Forelimb muscle (tissue), 1 donor: ENCODE measurements around the gene HELZ. TPM values are rescaled to one million over a fixed set of nuclear protein-coding genes. Genes with fewer than 3 reads are reported as not detected.

Experiments used
- DNase-seq: peaks from one replicate; pipeline ENCODE4 v3.0.0-alpha.2; 2013; ENCODE audit warnings: low read depth
- polyA plus RNA-seq: library from polyadenylated mRNA; unstranded; fragments of 120-200 nt; gene quantifications from one replicate; pipeline ENCODE4 v1.2.1, GENCODE V29; 2013; ENCODE audit not compliant: insufficient read length

The HELZ gene
- polyA plus RNA-seq, 1 donor: 20.6 TPM

DNA sequence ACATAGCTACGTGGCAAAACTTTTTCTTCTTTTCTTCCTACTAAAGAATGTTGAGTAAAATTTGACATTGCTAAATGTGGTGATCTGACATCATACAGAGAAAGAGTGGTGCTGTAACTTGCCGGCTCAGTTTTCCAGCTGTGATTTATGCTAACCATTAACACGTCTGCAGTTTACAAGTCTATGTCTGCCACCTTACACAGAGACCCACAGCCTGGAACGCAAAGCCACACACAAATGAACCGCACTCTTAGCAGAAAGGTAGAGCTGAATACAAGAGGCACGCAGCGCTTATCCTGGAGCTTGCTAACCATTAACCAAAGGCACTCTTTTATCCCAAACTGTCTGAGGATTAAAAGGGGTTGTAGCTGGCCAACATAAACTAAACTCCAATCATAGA lies 168.7 kb downstream of the HELZ start:
- no peak for DNase-seq

DNA sequence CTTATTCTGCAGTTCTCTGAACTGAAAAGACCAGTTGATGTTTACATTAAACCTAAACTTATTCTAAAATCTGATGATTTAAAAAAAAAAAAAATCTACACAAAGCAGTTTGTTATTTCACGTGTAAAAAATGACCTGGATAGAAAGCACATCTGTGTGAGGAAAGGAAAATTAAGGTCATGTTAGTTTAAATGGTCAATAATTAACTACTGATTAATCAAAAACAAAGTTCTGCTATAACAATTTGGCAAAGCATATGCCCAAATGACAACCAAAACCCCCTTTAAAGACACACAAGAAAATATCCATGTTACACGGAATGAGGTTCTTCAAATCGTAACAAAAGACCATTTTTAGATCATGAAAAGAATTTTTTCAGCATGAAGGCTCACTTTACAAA lies 170.2 kb downstream of the HELZ start:
- no peak for DNase-seq

DNA sequence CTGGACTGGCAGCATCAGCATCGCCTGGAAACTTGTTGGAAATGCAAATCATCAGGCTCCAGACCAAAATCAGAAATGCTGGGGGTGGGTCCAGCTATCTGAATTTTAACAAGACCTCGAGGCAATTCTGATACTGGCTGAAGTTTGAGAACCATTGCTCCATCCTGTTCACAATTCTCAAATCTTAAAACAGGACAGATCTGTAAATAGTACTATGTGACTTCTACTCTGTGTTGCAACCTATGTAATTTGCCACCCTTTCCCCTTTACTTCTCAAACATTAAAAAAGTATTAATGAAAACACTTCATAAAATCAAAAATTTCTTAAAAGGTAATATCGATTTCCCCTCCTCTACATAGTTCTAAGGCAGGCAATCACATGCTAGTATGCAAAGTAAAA lies 172.1 kb downstream of the HELZ start:
- DNase-seq: no peak

DNA sequence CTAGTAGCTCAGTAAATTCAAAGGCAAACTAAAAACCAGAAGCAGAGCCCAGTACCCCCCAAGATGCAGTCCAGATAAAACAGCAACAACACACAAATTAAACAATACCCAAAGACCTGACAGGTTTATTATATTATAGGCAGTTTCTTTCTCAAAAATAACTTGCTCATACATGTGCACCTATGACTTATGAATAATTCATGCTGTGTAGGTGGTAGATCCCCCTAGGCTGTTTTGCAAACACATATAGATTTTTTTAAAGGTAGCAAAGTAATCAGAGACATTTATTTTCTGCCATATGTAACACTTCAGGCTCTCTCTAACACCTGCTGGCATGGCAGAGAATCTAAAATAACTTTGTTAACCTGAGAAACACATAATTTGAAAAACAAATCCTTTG lies 173.4 kb downstream of the HELZ start:
- DNase-seq: no peak

DNA sequence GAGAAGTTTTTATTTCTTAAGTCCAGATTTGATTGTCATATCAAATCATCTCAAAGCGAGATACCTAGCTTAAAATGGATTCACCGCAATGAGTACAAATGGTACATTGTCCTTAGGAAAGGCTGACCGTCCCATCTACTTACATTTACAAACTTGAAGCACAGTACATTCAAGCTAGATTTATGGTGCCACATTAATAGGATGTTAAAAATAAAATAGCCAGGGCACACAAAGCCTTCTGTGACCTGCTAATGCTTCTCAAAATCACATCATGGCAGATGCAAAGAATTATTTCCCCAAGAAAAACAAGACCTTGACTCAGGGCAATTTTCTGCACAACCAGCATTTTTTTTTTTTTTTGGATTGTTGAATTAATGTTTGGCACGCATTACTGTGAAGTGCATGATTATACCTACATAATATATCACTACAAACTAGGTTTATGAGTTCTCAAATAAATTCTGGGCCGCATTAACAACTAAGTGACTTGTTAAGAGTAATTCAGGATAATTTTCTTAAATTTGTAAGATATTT lies 175.3 kb downstream of the HELZ start:
- DNase-seq: no peak

DNA sequence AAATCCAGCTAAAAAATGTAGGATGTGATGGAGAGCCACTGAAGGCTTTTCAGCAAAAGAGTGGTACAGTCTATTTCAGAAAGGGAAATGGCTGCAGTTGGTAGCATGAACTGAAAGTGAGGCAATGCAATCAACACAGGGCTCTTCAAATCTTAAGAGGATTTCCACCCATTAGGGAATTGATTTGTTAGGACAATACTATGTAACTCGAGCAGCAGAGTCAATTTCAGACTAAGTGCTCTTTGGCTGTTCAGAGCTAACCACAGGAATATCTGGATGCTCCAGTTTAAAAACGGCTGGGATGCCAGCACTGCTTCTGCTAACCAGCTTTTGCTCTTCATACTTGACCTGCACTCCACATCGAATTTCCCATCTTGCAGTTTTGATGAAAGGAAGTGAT lies 176.0 kb downstream of the HELZ start:
- DNase-seq: no peak

DNA sequence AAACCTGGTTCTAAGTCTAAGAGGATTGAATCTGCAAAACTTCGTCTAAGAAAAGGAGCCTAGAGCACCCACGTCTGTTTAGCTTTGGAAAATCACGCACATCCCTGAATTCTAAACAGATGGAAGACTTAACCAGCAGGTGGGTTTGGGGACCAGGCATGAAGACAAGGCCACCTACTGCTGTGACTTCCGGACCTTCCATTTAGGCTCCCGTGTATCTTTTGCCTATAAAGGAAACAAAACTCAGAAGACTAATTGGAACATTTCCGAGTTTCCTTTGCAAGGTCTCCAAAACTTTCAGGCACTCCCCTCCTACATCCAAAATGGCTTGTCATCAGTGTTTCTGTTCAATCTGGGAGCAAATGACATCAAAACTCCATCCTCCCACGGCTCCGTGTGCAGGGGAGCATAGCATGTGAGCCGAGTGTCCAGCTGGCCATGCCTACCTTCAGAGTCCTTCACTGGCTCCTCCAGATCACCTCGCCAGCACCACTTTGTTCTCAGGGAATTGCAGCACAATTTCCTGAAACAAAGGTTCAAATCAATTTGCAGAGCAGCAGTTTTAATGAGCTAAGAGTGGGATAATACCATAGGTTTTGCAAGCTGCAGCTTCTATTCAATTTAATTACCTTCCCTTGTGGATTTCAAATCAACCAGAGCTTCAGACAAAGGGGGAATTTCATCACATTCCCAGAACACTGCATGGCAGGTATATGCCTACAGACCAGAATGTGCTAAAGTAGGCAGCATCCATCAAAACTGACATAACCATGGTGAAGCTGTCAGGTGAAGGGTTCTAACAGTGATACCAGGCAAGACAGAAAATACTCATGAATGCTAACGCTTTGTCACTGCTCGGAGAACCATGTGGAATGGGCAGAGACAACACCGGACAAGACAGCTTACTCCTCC lies 177.2 kb downstream of the HELZ start:
- no peak for DNase-seq

DNA sequence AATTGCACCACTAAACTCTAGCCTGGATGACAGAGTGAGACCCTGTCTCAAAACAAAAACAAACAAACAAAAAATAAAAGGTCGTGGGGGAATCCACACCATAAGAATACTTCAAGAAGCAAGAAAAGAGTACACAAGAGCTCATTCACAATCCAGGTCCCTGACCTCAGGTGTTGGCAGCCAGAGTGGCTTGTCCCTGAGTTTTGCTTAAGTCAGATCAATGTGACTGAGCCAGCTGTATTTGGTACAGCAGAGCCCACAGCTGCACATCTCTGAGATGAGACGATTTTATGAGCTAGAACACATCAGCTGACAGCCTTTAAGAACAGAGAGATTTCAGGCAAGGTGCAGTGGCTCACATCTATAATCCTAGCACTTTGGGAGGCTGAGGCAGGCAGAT lies 178.3 kb downstream of the HELZ start:
- DNase-seq: no peak

DNA sequence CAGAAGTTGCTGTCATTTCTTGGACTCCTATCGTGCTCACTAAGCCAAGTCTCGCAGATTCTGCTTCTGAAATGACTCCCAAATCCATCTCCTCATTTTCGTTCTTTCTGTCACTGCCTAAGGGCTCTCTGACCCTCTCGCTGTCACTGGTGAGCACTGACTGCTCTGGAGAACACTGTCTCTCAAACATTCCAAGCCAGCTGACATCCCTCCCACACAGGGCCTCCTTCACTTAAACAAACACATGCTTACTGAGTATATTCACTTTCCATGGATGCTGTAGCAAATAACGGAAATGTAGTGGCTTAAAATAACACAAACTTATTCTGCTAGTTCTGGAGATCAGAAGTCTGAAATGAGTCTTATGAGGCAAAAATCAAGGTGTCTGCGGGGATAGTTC lies 181.9 kb downstream of the HELZ start:
- no peak for DNase-seq

DNA sequence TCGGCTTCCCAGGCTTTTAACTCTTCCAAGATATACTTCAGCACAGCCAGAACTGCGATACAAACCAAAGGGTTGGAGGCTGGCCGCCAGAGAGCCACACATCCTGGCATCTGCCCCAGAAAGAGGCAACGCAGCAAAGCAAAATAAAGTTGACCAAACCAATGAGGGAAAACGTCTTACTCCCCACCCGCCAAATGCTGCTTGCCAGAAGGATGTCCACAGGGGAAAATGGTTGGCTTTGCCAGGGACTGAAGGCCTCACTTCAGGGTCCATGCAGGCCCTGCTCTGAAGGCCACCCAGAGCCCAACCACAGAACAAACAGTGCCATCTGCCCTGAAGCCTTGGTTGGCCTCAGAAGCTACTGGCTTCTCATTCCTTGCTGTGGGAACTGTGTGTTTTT lies 185.6 kb downstream of the HELZ start:
- DNase-seq: no peak

DNA sequence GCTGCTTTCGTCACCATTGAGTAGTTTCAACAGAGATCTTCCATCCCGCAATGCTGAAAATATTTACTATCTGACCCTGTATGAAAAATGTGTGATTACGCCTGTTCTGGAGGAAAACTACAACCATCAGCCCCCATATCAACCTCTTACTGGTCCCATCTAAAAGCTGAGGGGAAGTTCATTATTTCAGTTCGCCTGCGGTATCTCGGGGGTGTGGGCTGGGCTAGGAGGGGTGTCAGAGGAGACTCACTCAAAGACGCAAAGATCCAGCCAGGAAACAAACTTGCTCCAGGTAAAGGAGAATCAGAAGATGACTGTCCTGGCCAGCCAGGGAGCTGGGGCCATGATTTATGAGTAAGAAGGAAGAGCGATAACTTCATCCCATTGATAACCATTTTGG lies 187.0 kb downstream of the HELZ start:
- no peak for DNase-seq

DNA sequence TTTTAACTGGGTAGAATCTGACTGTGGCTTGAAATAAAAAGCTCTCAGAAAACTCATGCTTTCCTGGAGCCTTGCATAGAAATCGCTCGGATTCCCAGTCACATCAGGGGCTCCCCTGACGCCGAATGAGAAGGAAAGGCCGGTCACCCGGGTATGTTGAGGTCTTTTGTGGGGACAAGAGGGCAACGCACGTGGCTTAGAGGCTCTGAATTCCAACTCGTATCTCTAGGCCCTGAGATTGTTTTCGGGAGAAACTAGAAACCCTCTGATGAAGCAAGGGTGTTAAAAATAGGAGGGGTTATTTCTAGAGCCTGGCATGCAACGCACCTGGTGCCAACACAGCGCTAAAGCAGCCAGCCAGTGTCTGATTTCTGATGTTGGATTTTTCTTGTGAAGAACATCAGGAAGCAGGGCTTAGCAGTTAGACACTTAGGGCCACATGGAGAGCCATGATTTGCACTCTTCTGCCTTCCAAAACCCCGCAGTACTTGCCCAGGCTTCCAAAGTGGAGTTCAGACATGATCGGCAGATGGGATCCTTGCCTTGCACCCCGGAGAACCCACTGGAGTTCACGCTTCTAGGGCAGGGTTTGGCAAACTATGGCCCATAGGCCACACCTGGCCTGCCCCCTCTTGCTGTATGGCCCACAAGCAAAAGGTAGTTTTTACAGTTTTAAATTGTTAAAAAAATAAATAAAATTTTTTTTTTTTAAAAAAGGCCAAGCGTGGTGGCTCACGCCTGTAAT lies 188.1 kb downstream of the HELZ start:
- no peak for DNase-seq

DNA sequence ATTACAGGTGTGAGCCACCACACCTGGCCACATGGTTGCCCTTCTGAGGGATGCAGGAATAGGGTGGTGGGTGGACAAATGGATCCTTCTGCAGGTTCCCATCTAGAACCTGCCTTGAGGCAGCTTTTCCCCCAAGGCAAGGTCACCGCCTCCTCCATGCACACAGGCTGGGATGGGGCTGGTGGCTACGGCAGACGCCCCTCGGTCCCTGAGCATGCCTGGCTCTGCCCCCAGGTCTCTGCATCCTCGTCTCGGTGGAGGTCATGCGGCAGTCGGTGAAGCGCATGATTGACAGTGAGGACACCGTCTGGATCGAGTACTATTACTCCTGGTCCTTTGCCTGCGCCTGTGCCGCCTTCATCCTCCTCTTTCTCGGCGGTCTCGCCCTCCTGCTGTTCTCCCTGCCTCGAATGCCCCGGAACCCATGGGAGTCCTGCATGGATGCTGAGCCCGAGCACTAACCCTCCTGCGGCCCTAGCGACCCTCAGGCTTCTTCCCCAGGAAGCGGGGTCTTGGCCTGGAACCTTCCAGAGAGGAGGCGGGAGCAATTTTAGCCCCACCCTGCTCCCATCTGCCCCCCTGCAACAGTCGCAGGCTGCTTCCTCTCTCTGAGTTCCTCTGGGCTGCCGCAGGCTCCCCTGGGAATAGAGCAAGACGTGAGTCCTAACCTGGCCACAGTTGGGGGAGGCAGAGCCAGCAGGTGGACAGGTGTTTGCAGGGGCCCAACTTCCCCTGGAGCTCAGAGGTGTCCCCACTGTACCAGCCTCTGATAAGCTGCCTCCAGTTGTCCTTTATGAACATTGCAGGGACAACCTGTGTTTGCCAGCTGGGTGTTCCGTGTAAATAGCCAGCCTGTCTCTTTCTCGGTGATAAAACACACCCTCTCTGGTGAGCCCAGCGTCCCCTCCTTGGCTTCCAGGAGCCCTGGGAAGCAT lies 188.9 kb downstream of the HELZ start:
- DNase-seq: no peak

DNA sequence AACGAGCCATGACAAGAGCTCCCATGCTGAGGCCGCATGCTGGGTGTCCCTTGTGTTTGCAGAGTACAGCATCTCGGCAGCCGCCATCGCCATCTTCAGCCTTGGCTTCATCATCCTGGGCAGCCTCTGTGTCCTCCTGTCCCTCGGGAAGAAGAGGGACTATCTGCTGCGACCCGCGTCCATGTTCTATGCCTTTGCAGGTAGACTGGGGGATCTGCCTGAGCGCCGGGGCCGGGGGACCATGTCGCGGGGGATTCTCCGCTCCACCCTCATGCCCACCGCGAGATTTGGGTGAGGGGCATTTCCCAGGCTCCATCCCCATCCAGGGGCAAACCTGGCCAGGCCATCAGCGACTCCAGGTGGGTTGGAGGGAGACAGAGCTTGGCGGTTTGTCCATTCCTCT lies 190.0 kb downstream of the HELZ start:
- no peak for DNase-seq

DNA sequence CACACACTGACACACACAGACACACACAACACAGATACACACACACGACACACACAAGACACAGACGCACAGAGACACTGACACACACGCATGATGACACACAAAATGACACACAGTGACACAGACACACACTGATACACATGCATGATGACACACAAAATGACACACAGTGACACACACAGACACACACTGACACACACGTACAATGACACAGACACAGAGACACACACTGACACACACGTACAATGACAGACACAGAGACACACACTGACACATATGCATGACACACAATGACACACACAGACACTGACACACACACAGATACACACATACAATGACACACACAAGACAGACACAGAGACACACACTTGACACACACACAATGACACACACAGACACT lies 190.4 kb downstream of the HELZ start:
- no peak for DNase-seq

DNA sequence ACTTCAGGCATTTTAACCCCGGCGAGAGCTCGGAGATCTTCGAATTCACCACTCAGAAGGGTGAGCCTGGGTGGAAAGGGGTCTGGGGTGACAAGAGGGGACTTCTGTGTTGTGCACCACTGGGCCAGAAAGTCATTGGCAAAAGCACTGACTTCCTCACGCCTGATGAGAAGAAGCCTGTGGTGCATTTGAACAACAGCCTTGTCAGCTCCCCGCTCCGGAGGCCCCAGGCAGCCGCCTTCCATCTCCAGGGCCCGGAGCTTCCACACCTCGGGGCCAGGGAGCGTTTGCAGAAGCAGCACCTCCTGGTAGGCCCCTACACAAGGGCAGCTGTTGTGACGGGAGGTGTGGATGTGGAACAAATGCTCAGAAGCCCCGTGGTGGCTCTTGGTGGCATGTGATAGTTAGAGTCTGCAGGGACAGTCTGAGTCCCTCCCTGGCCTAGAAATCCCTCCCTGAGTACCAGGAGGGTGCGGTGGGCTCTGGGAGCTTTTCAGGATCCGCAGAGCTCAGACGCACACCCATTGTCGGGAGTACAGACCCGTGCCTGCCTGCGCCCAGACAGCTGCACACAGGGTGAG lies 190.9 kb downstream of the HELZ start:
- DNase-seq: no peak

DNA sequence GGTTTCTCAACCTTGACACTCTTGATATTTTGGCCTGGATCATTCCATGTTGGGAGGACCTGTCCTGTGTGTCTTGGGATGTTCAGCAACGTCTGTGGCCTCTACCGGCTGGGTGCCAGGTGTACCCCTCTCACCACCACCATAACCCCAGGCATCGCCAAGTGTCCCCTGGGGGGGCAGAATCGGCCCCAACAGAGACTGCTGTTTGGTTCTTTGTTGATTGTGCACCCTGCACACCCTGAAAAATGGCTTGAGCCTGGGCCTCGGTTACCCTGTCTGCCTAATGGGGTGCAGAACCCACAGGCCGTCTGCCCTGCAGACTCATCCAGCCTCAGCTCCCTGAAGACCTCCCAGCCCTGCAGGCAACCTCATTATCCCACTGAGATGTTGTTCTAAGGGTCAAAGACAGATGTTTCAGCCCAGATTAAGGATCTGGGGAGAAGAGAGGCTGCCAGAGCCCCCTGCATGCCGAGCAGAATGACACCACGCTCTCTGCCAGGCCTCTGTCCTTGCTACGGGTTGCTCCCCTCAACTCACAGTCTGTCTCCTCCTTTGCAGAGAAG lies 191.5 kb downstream of the HELZ start:
- DNase-seq: no peak

DNA sequence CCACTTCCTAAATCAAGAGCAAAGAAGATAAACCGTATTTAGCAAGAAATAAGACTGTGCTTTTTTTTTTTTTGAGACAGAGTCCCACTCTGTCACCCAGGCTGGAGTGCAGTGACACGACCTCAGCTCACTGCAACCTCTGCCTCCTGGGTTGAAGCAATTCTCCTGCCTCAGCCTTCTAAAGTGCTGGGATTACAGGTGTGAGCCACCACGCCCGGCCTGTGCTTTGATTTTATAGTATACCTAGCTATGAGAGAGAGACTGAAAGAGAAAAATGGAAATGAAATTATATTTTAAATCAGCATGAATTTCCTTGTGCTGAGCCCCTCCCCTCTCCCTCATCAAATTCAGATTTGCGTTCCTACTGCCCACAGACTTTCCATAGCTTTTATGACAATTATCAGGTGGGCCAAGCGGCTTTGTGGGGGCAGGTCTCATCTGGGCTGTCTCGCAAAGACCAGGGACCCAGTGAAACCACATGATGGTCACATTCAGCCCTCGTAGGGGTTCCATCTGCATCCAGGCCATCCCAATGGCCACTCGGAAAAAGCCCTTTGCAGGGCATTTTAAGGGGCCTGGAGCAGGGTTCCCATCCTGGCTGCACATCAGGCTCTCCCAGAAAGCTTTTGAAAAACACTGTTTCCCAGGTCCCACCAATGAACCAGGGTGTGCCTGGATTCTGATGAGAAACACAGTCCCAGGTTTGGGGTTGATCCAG lies 192.1 kb downstream of the HELZ start:
- DNase-seq: no peak

DNA sequence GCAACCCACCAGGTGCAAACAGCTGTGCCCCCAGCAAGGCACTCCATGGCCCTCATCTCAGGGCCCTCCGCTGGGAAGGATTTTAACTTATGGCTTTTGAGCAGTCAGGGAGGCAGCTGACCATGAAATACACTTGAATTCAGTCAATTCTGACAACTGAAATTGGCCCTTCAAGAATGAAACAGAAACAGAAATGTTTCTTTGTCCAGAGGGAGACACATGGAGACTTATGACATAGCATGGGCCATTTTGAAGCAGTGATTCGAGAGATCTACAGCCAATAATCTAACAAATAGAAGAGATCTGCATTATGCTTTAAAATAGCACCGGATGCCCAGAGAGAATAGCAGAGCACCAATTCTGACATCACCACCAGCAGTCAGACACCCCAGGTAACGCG lies 193.2 kb downstream of the HELZ start:
- no peak for DNase-seq

DNA sequence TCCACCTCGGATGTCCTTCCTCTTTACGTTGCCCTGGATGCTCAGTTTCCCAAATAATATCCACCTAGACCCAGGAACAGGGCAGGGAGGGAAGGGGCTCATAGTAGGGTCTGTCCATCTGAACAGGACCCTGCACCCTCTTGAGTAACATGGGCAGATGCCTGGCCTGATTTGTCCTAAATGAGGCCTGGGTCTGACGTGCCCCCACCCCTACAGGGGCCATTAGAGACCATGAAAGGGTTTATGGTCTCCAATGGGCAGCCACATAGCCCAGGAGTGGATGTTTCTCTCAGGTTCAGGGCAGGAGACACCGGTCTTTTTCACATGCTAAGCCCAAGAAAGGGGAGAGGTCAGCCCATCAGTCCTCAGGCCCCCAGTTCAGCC lies 193.8 kb downstream of the HELZ start:
- no peak for DNase-seq
